ENCODE results near the gene CAMKK2. TPM values are rescaled to one million over a fixed set of nuclear protein-coding genes. Genes with fewer than 3 reads are reported as not detected.

The CAMKK2 gene
- total RNA-seq, 4 donors from 2014 or later, result 26.0 to 40.3 (median 30.3) TPM

- no peak for ATAC-seq
- TF ChIP-seq EP300 (IDR thresholded peaks at IDR 0.05) (no peak), POLR2AphosphoS5 (IDR thresholded peaks at IDR 0.05) (no peak), POLR2A (IDR thresholded peaks at IDR 0.05) (no peak), CTCF (IDR thresholded peaks at IDR 0.05) (no peak)
- 73 to 75% methylated on average over 6 to 7 of the region's 8 CpGs for WGBS, 2 donors (ENCODE audit: low coverage in 1 of 2)
- Histone ChIP-seq H3K27me3 (no peaks in the 10 kb centered on the region), H3K27ac (no peak overlapping the region), H3K4me1 (peaks cover 0 to 10% (median 0%) of the 10 kb centered on the region in 3 donors), H3K9me3 (no peaks in the 10 kb centered on the region), H3K4me3 (no peak overlapping the region), H3K36me3 (peaks cover 0 to 50% of the 10 kb centered on the region in 2 donors)
Observed at GRCh38 chr12:121217063-121217462, 79.4 kb downstream of the CAMKK2 start.

GRCh38 chr12:121216102-121216501 is 80.4 kb downstream of the CAMKK2 start:
- Histone ChIP-seq H3K4me1 (peaks cover 0 to 15% (median 0%) of the 10 kb centered on the region in 3 donors), H3K27me3 (no peaks in the 10 kb centered on the region), H3K27ac (no peak overlapping the region), H3K36me3 (peaks cover 0 to 40% of the 10 kb centered on the region in 2 donors), H3K9me3 (no peaks in the 10 kb centered on the region), H3K4me3 (no peak overlapping the region)
- ATAC-seq, result no peak
- WGBS, 2 donors (ENCODE audit: low coverage in 1 of 2), result 87 to 90% methylated on average over 4 of the region's 4 CpGs
- TF ChIP-seq EP300 (IDR thresholded peaks at IDR 0.05) (no peak), CTCF (IDR thresholded peaks at IDR 0.05) (no peak), POLR2A (IDR thresholded peaks at IDR 0.05) (no peak), POLR2AphosphoS5 (IDR thresholded peaks at IDR 0.05) (no peak)

- ATAC-seq, result peak; percentile 25
- peaks cover 0 to 23% (median 0%) of the 10 kb centered on the region in 3 donors for H3K4me1 ChIP-seq
- H3K36me3 ChIP-seq, result peaks cover 0 to 36% of the 10 kb centered on the region in 2 donors
- no peaks in the 10 kb centered on the region for H3K27me3 ChIP-seq
- no peak overlapping the region for H3K4me3 ChIP-seq
- TF ChIP-seq EP300 (IDR thresholded peaks at IDR 0.05) (no peak), POLR2A (IDR thresholded peaks at IDR 0.05) (no peak), POLR2AphosphoS5 (IDR thresholded peaks at IDR 0.05) (no peak), CTCF (IDR thresholded peaks at IDR 0.05) (no peak)
- H3K9me3 ChIP-seq, result no peaks in the 10 kb centered on the region
- H3K27ac ChIP-seq, result peak overlapping the region in 3 of 4 donors; percentile 25 to 59 (median 58)
- 53 to 63% methylated on average over 9 to 14 of the region's 14 CpGs for WGBS, 2 donors (ENCODE audit: low coverage in 1 of 2)
Observed at GRCh38 chr12:121214855-121215745, 81.4 kb downstream of the CAMKK2 start.

- Histone ChIP-seq H3K4me1 (peaks cover 0 to 25% (median 0%) of the 10 kb centered on the region in 3 donors), H3K27me3 (no peaks in the 10 kb centered on the region), H3K36me3 (peaks cover 0 to 36% of the 10 kb centered on the region in 2 donors), H3K27ac (peak overlapping the region in 3 of 4 donors; percentile 25 to 59 (median 58)), H3K4me3 (no peak overlapping the region), H3K9me3 (no peaks in the 10 kb centered on the region)
- 81 to 82% methylated on average over 10 to 11 of the region's 11 CpGs for WGBS, 2 donors (ENCODE audit: low coverage in 1 of 2)
- TF ChIP-seq POLR2A (IDR thresholded peaks at IDR 0.05), result no peak
- no peak for TF ChIP-seq EP300 (IDR thresholded peaks at IDR 0.05)
- TF ChIP-seq CTCF (IDR thresholded peaks at IDR 0.05), result no peak
- TF ChIP-seq POLR2AphosphoS5 (IDR thresholded peaks at IDR 0.05), result no peak
- ATAC-seq, result no peak
Observed at GRCh38 chr12:121214166-121214777, 82.2 kb downstream of the CAMKK2 start.
